Retinal pigment epithelial cell (primary cell): ENCODE results near the gene AKR1C8.

Source experiments
- DNase-seq: peaks from one replicate; pipeline ENCODE4 v3.0.0-alpha.2; 2010; ENCODE audit warnings: low read depth
- H3K4me3 ChIP-seq: 2 replicates; pipeline ENCODE4 v1.5.1; 2011; ENCODE audit warnings: mild to moderate bottlenecking, low read length, control low read depth, moderate library complexity
- TF ChIP-seq, protein P1 (sequence below): conservative IDR thresholded peaks from 2 replicates; pipeline ENCODE4 v1.5.1; 2011; ENCODE audit warnings: low read depth, low read length, control low read depth, inconsistent platforms

The AKR1C8 gene

DNA sequence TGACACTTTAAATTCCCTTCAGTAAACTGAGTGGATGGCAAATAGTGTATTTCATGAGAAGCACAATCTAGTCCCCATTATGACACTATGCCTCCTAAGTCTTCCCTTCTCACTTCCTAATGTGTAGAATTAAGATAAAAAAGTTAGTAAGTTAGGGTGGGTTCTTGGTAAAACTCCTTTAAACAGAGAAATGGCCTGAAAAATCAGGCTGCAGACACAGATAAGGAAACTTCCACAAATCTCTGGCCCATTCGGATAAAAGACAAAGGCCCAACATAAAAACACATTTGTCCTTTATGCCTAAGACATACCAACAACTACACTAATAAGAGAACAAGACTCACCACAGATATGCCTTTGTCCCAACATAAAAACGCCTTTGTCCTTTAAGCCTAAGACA, 21.5 kb downstream of the AKR1C8 start:
- TF ChIP-seq, protein P1, sequence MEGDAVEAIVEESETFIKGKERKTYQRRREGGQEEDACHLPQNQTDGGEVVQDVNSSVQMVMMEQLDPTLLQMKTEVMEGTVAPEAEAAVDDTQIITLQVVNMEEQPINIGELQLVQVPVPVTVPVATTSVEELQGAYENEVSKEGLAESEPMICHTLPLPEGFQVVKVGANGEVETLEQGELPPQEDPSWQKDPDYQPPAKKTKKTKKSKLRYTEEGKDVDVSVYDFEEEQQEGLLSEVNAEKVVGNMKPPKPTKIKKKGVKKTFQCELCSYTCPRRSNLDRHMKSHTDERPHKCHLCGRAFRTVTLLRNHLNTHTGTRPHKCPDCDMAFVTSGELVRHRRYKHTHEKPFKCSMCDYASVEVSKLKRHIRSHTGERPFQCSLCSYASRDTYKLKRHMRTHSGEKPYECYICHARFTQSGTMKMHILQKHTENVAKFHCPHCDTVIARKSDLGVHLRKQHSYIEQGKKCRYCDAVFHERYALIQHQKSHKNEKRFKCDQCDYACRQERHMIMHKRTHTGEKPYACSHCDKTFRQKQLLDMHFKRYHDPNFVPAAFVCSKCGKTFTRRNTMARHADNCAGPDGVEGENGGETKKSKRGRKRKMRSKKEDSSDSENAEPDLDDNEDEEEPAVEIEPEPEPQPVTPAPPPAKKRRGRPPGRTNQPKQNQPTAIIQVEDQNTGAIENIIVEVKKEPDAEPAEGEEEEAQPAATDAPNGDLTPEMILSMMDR, result no peak
- DNase-seq, result no peak
- H3K4me3 ChIP-seq, result no peak overlapping the region

DNA sequence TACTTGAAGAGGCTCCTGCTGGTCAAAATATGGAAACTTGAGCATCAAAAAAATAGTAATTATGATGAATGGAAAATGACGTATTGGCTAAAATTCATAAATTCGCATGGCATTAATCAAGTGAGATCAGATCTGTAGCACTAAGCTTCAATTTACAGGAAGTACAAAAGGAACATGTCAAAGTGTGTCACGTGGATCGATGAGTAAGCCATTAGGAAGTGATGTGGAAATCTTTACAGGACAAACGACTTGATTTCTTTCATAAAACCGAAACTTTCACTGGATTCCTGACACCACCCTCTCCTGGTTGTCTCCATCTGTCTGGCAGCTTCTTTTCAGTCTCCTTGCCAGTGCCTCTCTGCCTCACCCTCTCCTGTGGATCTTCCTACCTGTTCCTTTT, 25.8 kb downstream of the AKR1C8 start:
- TF ChIP-seq, protein P1, result no peak
- no peak overlapping the region for H3K4me3 ChIP-seq
- peak; percentile 1 for DNase-seq

DNA sequence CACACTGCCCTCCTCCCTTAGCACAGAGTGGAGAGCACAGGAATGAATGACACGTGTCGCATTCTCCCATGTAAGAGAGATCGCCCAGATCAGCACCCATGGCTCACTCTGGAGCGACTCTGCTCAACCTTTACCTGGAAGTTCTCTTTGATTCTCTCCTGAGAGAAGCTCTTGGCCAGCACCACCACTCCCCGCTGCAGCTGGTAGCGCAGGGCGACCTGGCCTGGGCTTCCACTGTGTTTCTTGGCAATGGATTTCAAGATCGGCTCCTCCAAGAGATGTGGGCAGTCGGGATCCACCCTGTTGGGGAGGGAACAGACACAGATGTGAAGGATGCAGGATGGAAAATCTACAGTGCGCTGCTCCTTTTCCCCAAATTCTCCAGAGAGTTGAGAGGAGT, 27.4 kb downstream of the AKR1C8 start:
- DNase-seq, result no peak
- TF ChIP-seq, protein P1, result no peak
- no peak overlapping the region for H3K4me3 ChIP-seq

DNA sequence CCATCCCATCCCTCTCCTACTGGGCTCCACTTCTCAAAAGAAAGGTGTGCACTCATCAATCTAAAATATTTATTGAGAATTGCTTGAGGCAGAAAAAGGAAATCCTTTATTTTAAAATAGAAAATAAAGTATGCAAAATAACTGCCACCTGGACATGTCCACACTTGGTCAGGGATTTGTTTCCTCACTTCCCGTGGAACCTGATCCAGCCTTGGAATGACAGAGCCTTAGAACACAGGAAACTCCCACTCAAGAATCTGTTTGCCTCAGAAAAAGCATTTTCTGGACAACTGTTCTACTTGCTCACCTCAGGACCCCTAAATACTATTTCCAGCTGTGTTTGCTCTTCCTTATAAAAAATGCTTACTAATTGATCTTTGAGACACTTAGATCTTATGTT, 29.0 kb downstream of the AKR1C8 start:
- H3K4me3 ChIP-seq, result no peak overlapping the region
- no peak for DNase-seq
- TF ChIP-seq, protein P1, result no peak

DNA sequence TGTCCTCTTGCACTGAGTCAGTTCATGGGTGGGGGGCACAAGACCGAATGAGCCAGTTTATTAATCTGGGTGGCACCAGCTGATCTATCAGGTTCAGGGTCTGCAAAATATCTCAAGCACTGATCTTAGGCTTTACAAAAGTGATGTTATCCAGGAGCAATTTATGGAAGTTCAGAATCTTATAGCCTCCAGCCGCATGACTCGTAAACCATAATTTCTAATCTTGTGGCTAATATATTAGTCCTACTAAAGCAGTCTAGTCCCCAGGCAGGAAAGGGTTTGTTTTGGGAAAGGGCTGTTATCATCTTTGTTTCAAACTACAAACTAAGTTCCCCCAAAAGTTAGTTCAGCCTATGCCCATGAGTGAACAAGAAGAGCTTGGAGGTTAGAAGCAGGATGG, 33.9 kb downstream of the AKR1C8 start:
- TF ChIP-seq, protein P1, result no peak
- no peak overlapping the region for H3K4me3 ChIP-seq
- DNase-seq, result no peak

DNA sequence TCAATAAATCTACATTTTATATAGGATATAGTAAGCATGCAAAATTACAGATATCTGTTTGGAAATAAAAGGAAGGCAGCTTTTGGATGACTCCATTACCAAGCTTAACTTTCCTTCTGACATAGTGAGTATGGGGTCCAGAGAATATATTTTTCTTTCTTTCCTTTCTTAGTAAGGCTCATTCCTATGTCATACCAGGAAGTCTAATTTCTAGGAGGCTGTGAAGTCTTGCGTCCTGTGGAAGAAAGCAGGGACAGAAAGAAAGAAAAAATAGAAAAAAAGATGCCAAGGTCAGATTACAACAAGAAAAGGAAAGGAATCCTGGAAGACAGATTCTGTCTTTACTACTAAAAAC, 36.3 kb downstream of the AKR1C8 start:
- no peak for DNase-seq
- TF ChIP-seq, protein P1, result no peak
- H3K4me3 ChIP-seq, result no peak overlapping the region

DNA sequence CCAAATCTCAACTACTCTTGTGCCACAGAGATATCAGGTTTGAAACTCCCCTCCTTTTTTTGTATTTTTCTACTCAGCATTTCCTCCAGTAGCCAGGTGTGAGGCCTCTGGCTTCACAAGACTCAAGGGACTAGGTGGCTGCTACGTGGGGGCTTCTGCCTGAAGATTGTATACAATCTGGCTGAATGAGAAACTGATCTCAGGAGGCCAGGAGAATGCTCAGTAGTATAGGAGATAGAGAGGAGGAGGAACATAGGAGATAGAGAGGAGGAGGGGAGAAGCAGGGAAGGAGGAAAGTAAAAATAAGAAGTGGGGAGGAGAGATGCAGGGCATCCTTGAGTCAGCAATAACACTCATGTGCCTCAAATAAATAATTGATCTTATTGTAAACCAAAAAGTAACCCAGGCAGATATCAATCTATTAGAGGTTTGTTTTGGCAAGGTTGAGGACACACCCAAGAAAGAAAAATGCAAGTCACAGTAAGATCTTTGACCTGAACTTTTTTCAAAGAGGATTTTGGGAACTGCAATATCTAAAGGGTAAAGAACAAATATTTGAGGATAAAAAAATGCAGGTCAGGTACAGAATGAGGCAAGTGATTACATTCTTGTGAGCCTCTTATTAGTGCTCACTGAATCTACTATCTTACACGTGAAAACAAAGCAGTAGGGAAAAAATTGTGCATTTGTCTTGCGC, 36.8 kb downstream of the AKR1C8 start:
- no peak for DNase-seq
- no peak overlapping the region for H3K4me3 ChIP-seq
- TF ChIP-seq, protein P1, result no peak
